ENCODE measurements around the gene CEP76.

The CEP76 gene

GRCh38 chr18:12745095-12745795 is 42.7 kb upstream of the CEP76 start:
- TF ChIP-seq POLR2AphosphoS5 (IDR thresholded peaks at IDR 0.05; ENCODE audit: low read depth, low read length) = no peak
- TF ChIP-seq SIN3A (IDR thresholded peaks at IDR 0.05; ENCODE audit: borderline replicate concordance, insufficient read depth, low read length) = no peak
- no peak for TF ChIP-seq FOXP2 (optimal IDR thresholded peaks at IDR 0.05; ENCODE audit: borderline replicate concordance, extremely low read depth, extremely low read length, insufficient read depth)
- TF ChIP-seq, protein P1, sequence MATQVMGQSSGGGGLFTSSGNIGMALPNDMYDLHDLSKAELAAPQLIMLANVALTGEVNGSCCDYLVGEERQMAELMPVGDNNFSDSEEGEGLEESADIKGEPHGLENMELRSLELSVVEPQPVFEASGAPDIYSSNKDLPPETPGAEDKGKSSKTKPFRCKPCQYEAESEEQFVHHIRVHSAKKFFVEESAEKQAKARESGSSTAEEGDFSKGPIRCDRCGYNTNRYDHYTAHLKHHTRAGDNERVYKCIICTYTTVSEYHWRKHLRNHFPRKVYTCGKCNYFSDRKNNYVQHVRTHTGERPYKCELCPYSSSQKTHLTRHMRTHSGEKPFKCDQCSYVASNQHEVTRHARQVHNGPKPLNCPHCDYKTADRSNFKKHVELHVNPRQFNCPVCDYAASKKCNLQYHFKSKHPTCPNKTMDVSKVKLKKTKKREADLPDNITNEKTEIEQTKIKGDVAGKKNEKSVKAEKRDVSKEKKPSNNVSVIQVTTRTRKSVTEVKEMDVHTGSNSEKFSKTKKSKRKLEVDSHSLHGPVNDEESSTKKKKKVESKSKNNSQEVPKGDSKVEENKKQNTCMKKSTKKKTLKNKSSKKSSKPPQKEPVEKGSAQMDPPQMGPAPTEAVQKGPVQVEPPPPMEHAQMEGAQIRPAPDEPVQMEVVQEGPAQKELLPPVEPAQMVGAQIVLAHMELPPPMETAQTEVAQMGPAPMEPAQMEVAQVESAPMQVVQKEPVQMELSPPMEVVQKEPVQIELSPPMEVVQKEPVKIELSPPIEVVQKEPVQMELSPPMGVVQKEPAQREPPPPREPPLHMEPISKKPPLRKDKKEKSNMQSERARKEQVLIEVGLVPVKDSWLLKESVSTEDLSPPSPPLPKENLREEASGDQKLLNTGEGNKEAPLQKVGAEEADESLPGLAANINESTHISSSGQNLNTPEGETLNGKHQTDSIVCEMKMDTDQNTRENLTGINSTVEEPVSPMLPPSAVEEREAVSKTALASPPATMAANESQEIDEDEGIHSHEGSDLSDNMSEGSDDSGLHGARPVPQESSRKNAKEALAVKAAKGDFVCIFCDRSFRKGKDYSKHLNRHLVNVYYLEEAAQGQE (IDR thresholded peaks at IDR 0.05; ENCODE audit: insufficient read depth in 1 of 2, low read depth in 2 of 2, low read length in 2 of 2) = no peak
- no peak for TF ChIP-seq TAF1 (IDR thresholded peaks at IDR 0.05; ENCODE audit: borderline replicate concordance, insufficient read depth, low read length)

GRCh38 chr18:12744103-12744502 is 41.6 kb upstream of the CEP76 start:
- TF ChIP-seq SIN3A (IDR thresholded peaks at IDR 0.05; ENCODE audit: borderline replicate concordance, insufficient read depth, low read length) (no peak), TAF1 (IDR thresholded peaks at IDR 0.05; ENCODE audit: borderline replicate concordance, insufficient read depth, low read length) (no peak), POLR2AphosphoS5 (IDR thresholded peaks at IDR 0.05; ENCODE audit: low read depth, low read length) (no peak)
- TF ChIP-seq, protein P1 (IDR thresholded peaks at IDR 0.05; ENCODE audit: insufficient read depth in 1 of 2, low read depth in 2 of 2, low read length in 2 of 2) = no peak

DNA sequence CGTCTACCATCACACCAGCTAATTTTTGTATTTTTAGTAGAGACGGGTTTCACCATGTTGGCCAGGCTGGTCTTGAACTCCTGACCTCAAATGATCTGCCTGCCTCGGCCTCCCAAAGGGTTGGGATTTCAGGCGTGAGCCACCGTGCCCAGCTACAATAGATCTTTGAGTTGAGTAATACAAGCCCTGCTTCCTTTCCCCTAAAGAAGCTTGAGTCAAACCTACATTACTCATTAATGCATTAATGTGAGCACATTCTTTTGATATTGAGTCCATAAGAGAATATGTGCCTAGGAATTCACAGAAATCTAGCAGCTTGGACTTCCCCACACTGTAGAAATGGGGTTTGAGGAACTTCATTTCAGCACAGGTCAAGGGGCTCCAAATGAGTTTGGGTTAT is 39.9 kb upstream of the CEP76 start:
- no peak for TF ChIP-seq TAF1 (IDR thresholded peaks at IDR 0.05; ENCODE audit: borderline replicate concordance, insufficient read depth, low read length)
- TF ChIP-seq, protein P1 (IDR thresholded peaks at IDR 0.05; ENCODE audit: insufficient read depth in 1 of 2, low read depth in 2 of 2, low read length in 2 of 2) = no peak
- no peak for TF ChIP-seq FOXP2 (optimal IDR thresholded peaks at IDR 0.05; ENCODE audit: borderline replicate concordance, extremely low read depth, extremely low read length, insufficient read depth)
- no peak for TF ChIP-seq SIN3A (IDR thresholded peaks at IDR 0.05; ENCODE audit: borderline replicate concordance, insufficient read depth, low read length)
- no peak for TF ChIP-seq POLR2AphosphoS5 (IDR thresholded peaks at IDR 0.05; ENCODE audit: low read depth, low read length)

DNA sequence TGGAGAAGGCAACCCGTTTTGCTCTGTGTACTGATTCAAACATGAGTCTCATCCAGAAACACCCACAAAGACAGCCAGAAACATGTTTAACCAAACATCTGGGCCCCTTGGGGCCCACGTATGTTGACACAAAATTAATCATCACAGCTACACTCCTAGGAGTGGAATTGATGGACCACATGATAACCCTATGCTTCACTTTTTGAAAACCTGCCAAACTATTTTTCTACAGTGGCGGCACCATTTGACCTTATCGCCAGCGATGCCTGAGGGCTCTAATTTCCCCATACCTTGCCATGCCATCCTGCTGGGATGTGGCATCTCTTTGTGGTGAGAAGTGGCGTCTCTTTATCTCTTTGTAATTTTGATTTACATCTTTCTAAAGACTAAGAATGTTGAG is 38.8 kb upstream of the CEP76 start:
- TF ChIP-seq POLR2AphosphoS5 (IDR thresholded peaks at IDR 0.05; ENCODE audit: low read depth, low read length) (no peak), SIN3A (IDR thresholded peaks at IDR 0.05; ENCODE audit: borderline replicate concordance, insufficient read depth, low read length) (0 out of 2 replicates have a peak, but pooled peaks have one; percentile 41)

- TF ChIP-seq FOXP2 (optimal IDR thresholded peaks at IDR 0.05; ENCODE audit: borderline replicate concordance, extremely low read depth, extremely low read length, insufficient read depth) = no peak
- TF ChIP-seq, protein P1 (IDR thresholded peaks at IDR 0.05; ENCODE audit: insufficient read depth in 1 of 2, low read depth in 2 of 2, low read length in 2 of 2) = no peak
- no peak for TF ChIP-seq TAF1 (IDR thresholded peaks at IDR 0.05; ENCODE audit: borderline replicate concordance, insufficient read depth, low read length)
- TF ChIP-seq SIN3A (IDR thresholded peaks at IDR 0.05; ENCODE audit: borderline replicate concordance, insufficient read depth, low read length) = no peak
- TF ChIP-seq POLR2AphosphoS5 (IDR thresholded peaks at IDR 0.05; ENCODE audit: low read depth, low read length) = no peak
Measured at GRCh38 chr18:12737243-12737902, 34.9 kb upstream of the CEP76 start.
